Suprapubic skin (tissue), 4 donors: ENCODE measurements around the gene WDR1. TPM values are rescaled to one million over a fixed set of nuclear protein-coding genes. Genes with fewer than 3 reads are reported as not detected.

Source experiments
- DNase-seq, 2 donors: peaks; one replicate each; pipeline ENCODE4 v3.0.0-alpha.2; 2019; ENCODE audit warnings: low spot score in 2 of 2
- H3K27ac ChIP-seq: fragments of 200-600 bp; sonication (generic); one replicate; pipeline ENCODE4 v1.5.1; 2019
- H3K27me3 ChIP-seq: fragments of 200-600 bp; sonication (generic); one replicate; pipeline ENCODE4 v1.5.1; 2019
- H3K36me3 ChIP-seq: fragments of 200-600 bp; sonication (generic); one replicate; pipeline ENCODE4 v1.5.1; 2019
- H3K4me1 ChIP-seq: fragments of 200-600 bp; sonication (generic); one replicate; pipeline ENCODE4 v1.5.1; 2019
- H3K4me3 ChIP-seq: fragments of 200-600 bp; sonication (generic); one replicate; pipeline ENCODE4 v1.5.1; 2019; ENCODE audit warnings: mild to moderate bottlenecking
- H3K9me3 ChIP-seq: fragments of 200-600 bp; sonication (generic); one replicate; pipeline ENCODE4 v1.5.1; 2019
- EP300 ChIP-seq: sonication (generic); formaldehyde crosslinking; IDR thresholded peaks from one replicate; pipeline ENCODE4 v1.6.1; 2017; ENCODE audit warnings: antibody characterized with exemption
- POLR2A ChIP-seq, 2 donors: fragments of 450-650 bp; IDR thresholded peaks; one replicate each; pipeline ENCODE4 v1.6.1; 2017; ENCODE audit warnings: antibody characterized with exemption in 2 of 2, mild to moderate bottlenecking in 2 of 2, moderate library complexity in 2 of 2
- POLR2AphosphoS5 ChIP-seq, 3 donors: sonication (generic); formaldehyde crosslinking; IDR thresholded peaks; one replicate each; pipeline ENCODE4 v1.6.1; 2017; ENCODE audit warnings: antibody characterized with exemption in 3 of 3
- WGBS: methylation state at CpG from one replicate; pipeline ENCODE4 v1.1.5; 2018; 5-methylcytosine and 5-hydroxymethylcytosine counted together
- total RNA-seq, 4 donors: library from RNA; depleted of rRNA; stranded (reverse); fragments of >200 nt; gene quantifications; one replicate each; pipeline ENCODE4 v1.1.0, GENCODE V29; 2016
- TF ChIP-seq, protein P1 (sequence below), 2 donors: fragments of 200-600 bp in 1 of 2; fragments of 450-650 bp in 1 of 2; sonication (generic) in 1 of 2; IDR thresholded peaks; one replicate each; pipeline ENCODE4 v1.5.1; 2016 to 2019; ENCODE audit warnings: antibody characterized with exemption in 2 of 2, mild to moderate bottlenecking in 1 of 2, moderate library complexity in 1 of 2

The WDR1 gene
- total RNA-seq, 4 donors from 2014 or later = 113 to 126 (median 117) TPM

DNA sequence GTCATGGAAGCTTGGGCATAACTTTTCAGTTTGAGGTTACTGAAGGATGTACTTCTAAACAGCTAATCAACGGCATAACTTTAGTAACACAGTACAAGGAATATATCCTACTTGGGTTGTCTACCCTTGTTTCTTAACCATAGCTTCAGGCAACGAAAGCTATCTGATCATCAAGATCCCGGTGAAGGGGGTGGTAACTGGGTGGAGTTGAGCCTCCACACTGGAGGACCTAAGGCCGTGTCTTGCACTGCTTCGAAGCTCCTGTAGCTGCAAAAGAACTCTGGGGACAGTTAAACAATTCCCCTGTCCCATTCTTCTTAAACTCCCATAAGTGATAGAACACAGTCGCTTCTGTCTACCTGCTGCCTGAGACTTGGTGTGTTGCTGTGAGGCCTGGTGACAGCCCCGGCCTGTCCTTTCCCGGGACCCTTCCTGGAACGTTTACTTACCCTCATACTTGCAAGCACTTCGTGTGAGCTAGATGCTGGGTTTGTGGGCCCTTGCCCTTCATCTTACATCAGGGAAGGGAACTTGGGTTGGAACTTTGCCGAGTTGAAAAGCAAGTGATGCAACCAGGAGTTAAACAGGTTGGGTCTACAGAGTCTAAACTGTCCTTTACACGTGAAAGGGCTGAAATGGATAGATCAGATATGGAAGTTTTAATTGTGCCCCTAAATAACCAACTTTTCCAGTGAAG, 5.8 kb upstream of the WDR1 start:
- no peaks in the 10 kb centered on the region for H3K27me3 ChIP-seq
- no peaks in the 10 kb centered on the region for H3K9me3 ChIP-seq
- H3K4me1 ChIP-seq = peaks cover 7% of the 10 kb centered on the region
- H3K27ac ChIP-seq = no peak overlapping the region
- WGBS = 78% methylated on average over 12 of the region's 12 CpGs
- H3K4me3 ChIP-seq = no peak overlapping the region
- no peaks in the 10 kb centered on the region for H3K36me3 ChIP-seq
- DNase-seq = no peak
- TF ChIP-seq, protein P1, sequence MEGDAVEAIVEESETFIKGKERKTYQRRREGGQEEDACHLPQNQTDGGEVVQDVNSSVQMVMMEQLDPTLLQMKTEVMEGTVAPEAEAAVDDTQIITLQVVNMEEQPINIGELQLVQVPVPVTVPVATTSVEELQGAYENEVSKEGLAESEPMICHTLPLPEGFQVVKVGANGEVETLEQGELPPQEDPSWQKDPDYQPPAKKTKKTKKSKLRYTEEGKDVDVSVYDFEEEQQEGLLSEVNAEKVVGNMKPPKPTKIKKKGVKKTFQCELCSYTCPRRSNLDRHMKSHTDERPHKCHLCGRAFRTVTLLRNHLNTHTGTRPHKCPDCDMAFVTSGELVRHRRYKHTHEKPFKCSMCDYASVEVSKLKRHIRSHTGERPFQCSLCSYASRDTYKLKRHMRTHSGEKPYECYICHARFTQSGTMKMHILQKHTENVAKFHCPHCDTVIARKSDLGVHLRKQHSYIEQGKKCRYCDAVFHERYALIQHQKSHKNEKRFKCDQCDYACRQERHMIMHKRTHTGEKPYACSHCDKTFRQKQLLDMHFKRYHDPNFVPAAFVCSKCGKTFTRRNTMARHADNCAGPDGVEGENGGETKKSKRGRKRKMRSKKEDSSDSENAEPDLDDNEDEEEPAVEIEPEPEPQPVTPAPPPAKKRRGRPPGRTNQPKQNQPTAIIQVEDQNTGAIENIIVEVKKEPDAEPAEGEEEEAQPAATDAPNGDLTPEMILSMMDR (IDR thresholded peaks at IDR 0.05) = no peak
- TF ChIP-seq POLR2AphosphoS5 (IDR thresholded peaks at IDR 0.05) = no peak
- no peak for TF ChIP-seq POLR2A (IDR thresholded peaks at IDR 0.05)
- TF ChIP-seq EP300 = no peak

DNA sequence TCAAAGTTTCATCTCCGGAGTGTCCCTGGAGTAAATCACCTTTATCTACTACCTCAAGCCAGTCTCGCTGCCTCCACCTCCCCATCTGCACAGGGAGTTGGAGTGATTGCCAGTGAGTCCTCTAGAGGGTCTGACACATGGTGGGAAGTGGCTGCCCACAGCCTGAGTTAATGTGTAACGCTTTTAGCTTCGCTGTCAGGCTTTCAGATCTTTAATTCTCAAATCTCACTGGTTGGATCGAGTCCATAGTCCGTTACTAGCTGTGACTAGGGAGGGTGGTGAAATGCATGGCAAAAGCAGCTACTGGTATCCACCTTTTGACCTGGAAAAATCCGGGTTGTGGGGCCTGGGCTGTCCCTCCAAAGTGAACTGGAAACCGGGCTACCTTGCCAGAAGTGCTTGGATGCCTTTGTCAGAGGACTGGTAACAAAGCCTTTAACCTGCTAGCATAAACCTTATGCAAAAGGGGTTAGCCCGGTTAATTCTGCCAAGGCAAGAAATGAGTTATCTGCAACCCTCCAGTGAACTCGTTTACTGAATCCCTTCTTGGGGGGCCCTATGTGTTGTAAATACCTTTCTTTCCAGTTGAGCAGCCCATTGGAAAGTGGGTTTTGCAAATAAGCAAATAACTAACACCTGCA, 5.1 kb upstream of the WDR1 start:
- Histone ChIP-seq H3K9me3 (no peaks in the 10 kb centered on the region), H3K4me3 (no peak overlapping the region), H3K27ac (no peak overlapping the region), H3K36me3 (no peaks in the 10 kb centered on the region), H3K4me1 (peaks cover 11% of the 10 kb centered on the region), H3K27me3 (no peaks in the 10 kb centered on the region)
- no peak for TF ChIP-seq POLR2A (IDR thresholded peaks at IDR 0.05)
- 68% methylated on average over 10 of the region's 10 CpGs for WGBS
- no peak for DNase-seq

DNA sequence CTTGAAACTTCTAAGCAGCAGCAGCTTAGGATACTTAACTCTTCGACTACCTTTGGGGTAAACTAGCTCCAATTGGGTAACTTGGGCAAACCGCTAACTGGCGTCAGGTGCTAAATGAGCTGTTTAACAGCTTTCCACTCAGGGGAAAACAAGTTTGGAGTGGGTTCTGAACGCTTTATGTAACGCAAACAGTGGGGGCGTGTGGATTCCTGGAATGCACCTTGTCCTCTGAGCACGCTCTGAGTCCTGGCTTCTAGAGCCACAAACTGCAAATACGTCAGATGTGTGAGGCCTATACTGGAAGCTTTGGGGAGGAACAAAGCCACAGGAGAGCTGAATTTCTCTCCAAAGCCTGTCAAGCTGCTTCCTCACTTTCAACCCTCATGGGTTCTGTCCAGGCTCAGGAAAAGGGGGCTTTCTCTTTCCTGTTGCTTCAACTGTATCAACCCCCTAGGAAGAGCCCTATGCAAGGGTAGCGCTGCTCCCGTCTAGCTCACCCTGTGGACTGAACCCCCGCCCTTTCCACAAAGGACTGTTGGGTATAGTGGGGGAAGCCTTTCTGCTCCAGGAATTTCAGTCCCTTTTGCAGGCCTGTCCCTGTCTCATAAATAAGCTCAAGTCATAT, 4.5 kb upstream of the WDR1 start:
- DNase-seq = no peak
- WGBS = 85% methylated on average over 11 of the region's 11 CpGs
- H3K27ac ChIP-seq = no peak overlapping the region
- TF ChIP-seq EP300 (no peak), POLR2AphosphoS5 (IDR thresholded peaks at IDR 0.05) (no peak), POLR2A (IDR thresholded peaks at IDR 0.05) (no peak)
- TF ChIP-seq, protein P1 (IDR thresholded peaks at IDR 0.05) = no peak
- no peak overlapping the region for H3K4me3 ChIP-seq
- no peaks in the 10 kb centered on the region for H3K9me3 ChIP-seq
- H3K27me3 ChIP-seq = no peaks in the 10 kb centered on the region
- peaks cover 11% of the 10 kb centered on the region for H3K4me1 ChIP-seq
- no peaks in the 10 kb centered on the region for H3K36me3 ChIP-seq

DNA sequence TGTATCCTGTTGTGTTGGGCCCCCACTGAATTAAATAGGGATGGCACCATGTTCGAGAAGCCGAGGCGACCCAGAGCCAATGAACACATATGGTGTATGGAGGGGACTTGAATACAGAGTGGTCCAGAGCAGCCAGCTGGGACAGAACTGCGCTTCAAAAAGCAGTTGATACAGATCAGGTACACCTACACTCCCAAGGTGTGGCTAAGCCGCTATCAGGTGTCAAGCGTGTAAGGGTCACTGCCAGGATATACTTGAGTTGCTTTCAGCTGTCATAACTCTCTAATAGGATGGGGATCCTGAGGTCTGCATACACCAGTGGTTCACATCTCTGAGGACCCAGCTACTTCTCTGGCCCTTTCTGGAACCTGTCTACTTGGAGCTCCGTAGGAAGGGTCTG, 3.2 kb upstream of the WDR1 start:
- Histone ChIP-seq H3K27ac (no peak overlapping the region), H3K4me3 (no peak overlapping the region), H3K4me1 (peaks cover 22% of the 10 kb centered on the region), H3K27me3 (no peaks in the 10 kb centered on the region), H3K9me3 (no peaks in the 10 kb centered on the region), H3K36me3 (peaks cover under 1% of the 10 kb centered on the region)
- WGBS = 76% methylated on average over 7 of the region's 7 CpGs
- TF ChIP-seq POLR2A (IDR thresholded peaks at IDR 0.05) (no peak), EP300 (no peak), POLR2AphosphoS5 (IDR thresholded peaks at IDR 0.05) (no peak)
- TF ChIP-seq, protein P1 (IDR thresholded peaks at IDR 0.05) = no peak
- DNase-seq = no peak

DNA sequence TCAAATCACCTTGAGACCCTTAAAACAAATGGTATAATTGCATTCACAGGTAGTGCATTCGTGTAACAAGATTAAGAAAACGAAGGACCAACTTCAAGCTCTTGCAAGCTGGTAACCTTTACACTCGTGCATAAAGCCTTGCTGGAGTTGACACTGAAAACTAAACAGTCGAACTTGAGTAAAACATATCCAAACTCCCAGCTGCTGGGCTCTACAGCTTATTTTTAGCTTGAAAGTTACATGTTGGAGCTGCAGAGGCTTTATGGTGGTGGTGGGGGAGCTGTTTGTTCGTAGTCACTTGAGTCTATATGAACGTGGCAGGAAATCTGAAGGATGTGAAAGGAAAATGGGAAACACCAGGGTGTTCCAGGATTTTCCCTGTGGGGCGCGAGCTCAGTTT, 2.7 kb upstream of the WDR1 start:
- TF ChIP-seq, protein P1 (IDR thresholded peaks at IDR 0.05) = no peak
- TF ChIP-seq POLR2A (IDR thresholded peaks at IDR 0.05) (no peak), POLR2AphosphoS5 (IDR thresholded peaks at IDR 0.05) (no peak), EP300 (no peak)
- Histone ChIP-seq H3K27me3 (no peaks in the 10 kb centered on the region), H3K27ac (no peak overlapping the region), H3K36me3 (peaks cover 6% of the 10 kb centered on the region), H3K4me3 (no peak overlapping the region), H3K9me3 (no peaks in the 10 kb centered on the region), H3K4me1 (peaks cover 27% of the 10 kb centered on the region)
- 83% methylated on average over 8 of the region's 8 CpGs for WGBS
- DNase-seq = no peak
